GM21367 (cell line): Measurements from ENCODE around the gene WDR93.
"Not testable (repeated sequence)": the region's sequence is repeated elsewhere in the genome, so short reads cannot be mapped to it uniquely, and the experiment has no call there.

Experiments used
- ATAC-seq: cut with Tn5 transposase; IDR thresholded peaks from one replicate; pipeline ENCODE4 v1.9.1; 2021; ENCODE audit not compliant: unreplicated experiment

The WDR93 gene

GRCh38 chr15:89767411-89767915 lies 76.9 kb downstream of the WDR93 start:
- no peak for ATAC-seq

- no peak for ATAC-seq
These were observed 77.5 kb downstream of the WDR93 start for GRCh38 chr15:89768071-89768500.

- no peak for ATAC-seq
These were observed 78.8 kb downstream of the WDR93 start for GRCh38 chr15:89769366-89769765.

GRCh38 chr15:89770041-89770440 lies 79.4 kb downstream of the WDR93 start:
- no peak for ATAC-seq

- no peak for ATAC-seq
These were observed 82.4 kb downstream of the WDR93 start for GRCh38 chr15:89772932-89773583.

- ATAC-seq: no peak
These were observed 83.9 kb downstream of the WDR93 start for GRCh38 chr15:89774492-89774891.

- no peak for ATAC-seq
These were observed 85.2 kb downstream of the WDR93 start for GRCh38 chr15:89775815-89776214.

GRCh38 chr15:89776274-89777072 lies 85.9 kb downstream of the WDR93 start, which contains the start of gene MESP2:
Gene MESP2 (plus strand): TSS chr15:89776332. CDS start chr15:89776358, 26 bp downstream.
- no peak for ATAC-seq

GRCh38 chr15:89777073-89777751 lies 86.6 kb downstream of the WDR93 start:
- no peak for ATAC-seq

GRCh38 chr15:89777782-89778380 lies 87.3 kb downstream of the WDR93 start:
- no peak for ATAC-seq

- no peak for ATAC-seq
These were observed 88.2 kb downstream of the WDR93 start for GRCh38 chr15:89778861-89779260.

GRCh38 chr15:89780601-89781000 lies 90.0 kb downstream of the WDR93 start:
- ATAC-seq: no peak

GRCh38 chr15:89781055-89781454 lies 90.4 kb downstream of the WDR93 start:
- ATAC-seq: no peak

- no peak for ATAC-seq
These were observed 91.4 kb downstream of the WDR93 start for GRCh38 chr15:89781891-89782618.

GRCh38 chr15:89782619-89782950 lies 92.0 kb downstream of the WDR93 start:
- not testable (repeated sequence) for ATAC-seq

- no peak for ATAC-seq
These were observed 92.7 kb downstream of the WDR93 start for GRCh38 chr15:89783111-89783860.

- no peak for ATAC-seq
These were observed 93.5 kb downstream of the WDR93 start for GRCh38 chr15:89783861-89784685.

- ATAC-seq: no peak
These were observed 94.0 kb downstream of the WDR93 start for GRCh38 chr15:89784686-89784960.

- ATAC-seq: no peak
These were observed 94.6 kb downstream of the WDR93 start for GRCh38 chr15:89785064-89785773.
